ENCODE data around the gene CEP128.

Gene CEP128

DNA sequence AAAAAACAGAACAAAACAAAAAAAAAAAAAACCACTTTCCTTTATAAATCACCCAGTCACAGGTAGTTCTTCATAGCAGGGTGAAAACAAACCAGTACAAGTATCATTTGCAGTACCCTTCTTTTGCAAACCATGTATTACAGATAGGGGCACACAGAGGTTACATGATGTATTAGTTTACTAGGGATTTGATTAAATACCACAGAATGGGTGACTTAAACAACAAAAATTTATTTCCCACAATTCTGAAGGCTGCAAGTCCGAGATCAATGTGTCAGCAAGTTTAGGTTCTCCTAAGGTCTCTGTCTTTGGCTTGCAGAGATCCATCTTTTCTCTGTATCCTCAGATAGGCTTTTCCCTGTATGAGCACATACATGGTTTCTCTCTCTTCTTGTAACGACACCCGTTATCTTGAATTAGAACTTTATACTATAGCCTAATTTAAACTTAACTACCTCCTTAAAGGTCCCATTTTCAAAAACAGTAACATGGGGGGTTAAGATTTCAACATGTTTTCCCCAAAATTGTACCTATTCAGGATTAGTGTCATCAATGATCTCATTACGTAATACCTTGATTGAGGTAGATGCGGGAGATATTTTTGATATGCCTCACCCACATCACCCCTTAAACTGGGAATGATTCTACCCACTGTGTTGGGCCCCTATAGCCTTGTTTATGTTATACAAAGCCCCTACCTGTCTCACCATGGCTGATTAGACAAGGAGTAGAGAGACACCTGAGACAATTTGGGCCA is 3.5 kb upstream of the CEP128 start:
- no peak for DNase-seq

DNA sequence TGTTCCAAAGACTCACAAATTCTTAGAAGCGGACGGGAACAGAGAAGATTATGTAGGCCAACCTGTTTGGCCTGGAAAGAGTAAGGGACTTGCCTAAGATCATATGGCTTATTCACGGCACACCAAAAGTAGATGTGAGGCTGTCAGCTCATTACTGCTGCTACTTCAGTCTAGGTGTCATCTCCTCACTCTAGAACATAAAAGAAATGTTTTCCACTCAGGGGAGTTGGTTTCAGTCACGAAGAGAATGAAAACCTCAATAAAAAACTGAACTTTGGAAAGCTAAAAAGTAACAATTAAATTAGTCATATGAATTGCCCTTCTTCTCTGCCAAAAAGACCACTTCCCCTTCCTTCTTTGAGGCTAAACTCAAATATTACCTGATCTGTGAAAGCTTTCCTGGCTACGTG is 658 bp upstream of the CEP128 start:
- Histone ChIP-seq H3K4me2 (ENCODE audit: insufficient read depth, low read length) (peak overlapping the region; percentile 91), H3K9me3 (ENCODE audit: insufficient read depth, low read length, severe bottlenecking) (no peaks in the 10 kb centered on the region), H3K36me3 (ENCODE audit: insufficient read depth, low read length) (peaks cover 18% of the 10 kb centered on the region), H3K27me3 (ENCODE audit: insufficient read depth, low read length, poor library complexity) (no peaks in the 10 kb centered on the region), H3K9ac (ENCODE audit: low read depth, low read length) (peak overlapping the region; percentile 69), H3K4me3 (ENCODE audit: low read depth in 1 of 2, low read length in 2 of 2) (peak overlapping the region; percentile 71 to 73), H3K79me2 (ENCODE audit: insufficient read depth, low read length) (peaks cover 66% of the 10 kb centered on the region), H2AFZ (ENCODE audit: low read depth, low read length) (peak overlapping the region; percentile 87), H3K4me1 (ENCODE audit: insufficient read depth, low read length) (peaks cover 49% of the 10 kb centered on the region), H3K27ac (ENCODE audit: low read length) (peak overlapping the region; percentile 88), H4K20me1 (ENCODE audit: insufficient read depth, low read length) (no peaks in the 10 kb centered on the region)
- DNase-seq (no peak), ATAC-seq (ENCODE audit: insufficient read depth, low read depth) (peak; percentile 24; the same call in 2 of the 3 replicates)
- no peak for TF ChIP-seq EZH2 (IDR thresholded peaks at IDR 0.05; ENCODE audit: borderline replicate concordance, low read depth, low read length, severe bottlenecking)
- TF ChIP-seq, protein P1, sequence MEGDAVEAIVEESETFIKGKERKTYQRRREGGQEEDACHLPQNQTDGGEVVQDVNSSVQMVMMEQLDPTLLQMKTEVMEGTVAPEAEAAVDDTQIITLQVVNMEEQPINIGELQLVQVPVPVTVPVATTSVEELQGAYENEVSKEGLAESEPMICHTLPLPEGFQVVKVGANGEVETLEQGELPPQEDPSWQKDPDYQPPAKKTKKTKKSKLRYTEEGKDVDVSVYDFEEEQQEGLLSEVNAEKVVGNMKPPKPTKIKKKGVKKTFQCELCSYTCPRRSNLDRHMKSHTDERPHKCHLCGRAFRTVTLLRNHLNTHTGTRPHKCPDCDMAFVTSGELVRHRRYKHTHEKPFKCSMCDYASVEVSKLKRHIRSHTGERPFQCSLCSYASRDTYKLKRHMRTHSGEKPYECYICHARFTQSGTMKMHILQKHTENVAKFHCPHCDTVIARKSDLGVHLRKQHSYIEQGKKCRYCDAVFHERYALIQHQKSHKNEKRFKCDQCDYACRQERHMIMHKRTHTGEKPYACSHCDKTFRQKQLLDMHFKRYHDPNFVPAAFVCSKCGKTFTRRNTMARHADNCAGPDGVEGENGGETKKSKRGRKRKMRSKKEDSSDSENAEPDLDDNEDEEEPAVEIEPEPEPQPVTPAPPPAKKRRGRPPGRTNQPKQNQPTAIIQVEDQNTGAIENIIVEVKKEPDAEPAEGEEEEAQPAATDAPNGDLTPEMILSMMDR (IDR thresholded peaks at IDR 0.05; ENCODE audit: borderline replicate concordance, extremely low read depth, low read length, poor library complexity, severe bottlenecking) = no peak

More for the DNA sequence above, 3.5 kb upstream of the CEP128 start:
- peaks cover 7% of the 10 kb centered on the region for H3K36me3 ChIP-seq (ENCODE audit: insufficient read depth, low read length)
- ATAC-seq (ENCODE audit: insufficient read depth, low read depth) = no peak
- H2AFZ ChIP-seq (ENCODE audit: low read depth, low read length) = no peak overlapping the region
- no peak overlapping the region for H3K4me2 ChIP-seq (ENCODE audit: insufficient read depth, low read length)
- no peak overlapping the region for H3K4me3 ChIP-seq (ENCODE audit: low read depth in 1 of 2, low read length in 2 of 2)
- H3K27ac ChIP-seq (ENCODE audit: low read length) = no peak overlapping the region
- no peak for TF ChIP-seq EZH2 (IDR thresholded peaks at IDR 0.05; ENCODE audit: borderline replicate concordance, low read depth, low read length, severe bottlenecking)
- TF ChIP-seq, protein P1 (IDR thresholded peaks at IDR 0.05; ENCODE audit: borderline replicate concordance, extremely low read depth, low read length, poor library complexity, severe bottlenecking) = no peak
- H3K9me3 ChIP-seq (ENCODE audit: insufficient read depth, low read length, severe bottlenecking) = no peaks in the 10 kb centered on the region
- H3K27me3 ChIP-seq (ENCODE audit: insufficient read depth, low read length, poor library complexity) = no peaks in the 10 kb centered on the region
- H4K20me1 ChIP-seq (ENCODE audit: insufficient read depth, low read length) = no peaks in the 10 kb centered on the region
- H3K9ac ChIP-seq (ENCODE audit: low read depth, low read length) = no peak overlapping the region
- H3K79me2 ChIP-seq (ENCODE audit: insufficient read depth, low read length) = peaks cover 56% of the 10 kb centered on the region
- H3K4me1 ChIP-seq (ENCODE audit: insufficient read depth, low read length) = peaks cover 28% of the 10 kb centered on the region

DNA sequence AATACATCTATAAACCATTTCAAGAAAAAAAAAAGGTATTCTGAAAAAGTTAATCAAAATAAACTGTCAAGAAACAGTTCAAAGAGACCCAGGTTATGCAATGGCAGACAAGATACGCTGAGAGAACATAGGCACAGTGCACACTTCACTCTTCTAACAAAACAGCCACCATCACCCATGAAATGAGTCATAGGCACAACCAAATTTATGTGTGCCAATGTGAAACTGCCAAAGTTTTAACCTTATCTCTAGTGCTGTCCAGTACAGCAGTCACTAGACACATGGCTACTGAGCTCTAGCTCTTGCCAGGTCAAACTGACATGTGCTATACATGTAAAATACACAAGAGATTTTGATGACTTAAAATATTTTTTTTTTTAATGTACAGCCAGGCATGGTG is 1.4 kb downstream of the CEP128 start:
- ATAC-seq (ENCODE audit: insufficient read depth, low read depth) (no peak), DNase-seq (no peak)
- Histone ChIP-seq H4K20me1 (ENCODE audit: insufficient read depth, low read length) (no peaks in the 10 kb centered on the region), H3K9me3 (ENCODE audit: insufficient read depth, low read length, severe bottlenecking) (no peaks in the 10 kb centered on the region), H3K4me2 (ENCODE audit: insufficient read depth, low read length) (peak overlapping the region; percentile 91), H3K9ac (ENCODE audit: low read depth, low read length) (peak overlapping the region; percentile 32), H3K27ac (ENCODE audit: low read length) (peak overlapping the region; percentile 59), H3K4me1 (ENCODE audit: insufficient read depth, low read length) (peaks cover 57% of the 10 kb centered on the region), H3K79me2 (ENCODE audit: insufficient read depth, low read length) (peaks cover 79% of the 10 kb centered on the region), H3K4me3 (ENCODE audit: low read depth in 1 of 2, low read length in 2 of 2) (peak overlapping the region in 1 of 2 experiments; percentile 45; a peak in 1 of 4 replicates), H3K27me3 (ENCODE audit: insufficient read depth, low read length, poor library complexity) (no peaks in the 10 kb centered on the region), H2AFZ (ENCODE audit: low read depth, low read length) (no peak overlapping the region), H3K36me3 (ENCODE audit: insufficient read depth, low read length) (peaks cover 29% of the 10 kb centered on the region)
- no peak for TF ChIP-seq EZH2 (IDR thresholded peaks at IDR 0.05; ENCODE audit: borderline replicate concordance, low read depth, low read length, severe bottlenecking)
- TF ChIP-seq, protein P1 (IDR thresholded peaks at IDR 0.05; ENCODE audit: borderline replicate concordance, extremely low read depth, low read length, poor library complexity, severe bottlenecking) = no peak

Data from DND-41 (cell line).